Hypothalamus (tissue), 51 donors: ENCODE results near the gene LEFTY1.
A peak's percentile ranks its signal among the peaks of the same experiment; 100 is the strongest.

Source experiments
- DNase-seq, 51 donors: peaks; one replicate each; lab custom pipeline; 2025; lab: John Stamatoyannopoulos, UW

Gene LEFTY1

DNA sequence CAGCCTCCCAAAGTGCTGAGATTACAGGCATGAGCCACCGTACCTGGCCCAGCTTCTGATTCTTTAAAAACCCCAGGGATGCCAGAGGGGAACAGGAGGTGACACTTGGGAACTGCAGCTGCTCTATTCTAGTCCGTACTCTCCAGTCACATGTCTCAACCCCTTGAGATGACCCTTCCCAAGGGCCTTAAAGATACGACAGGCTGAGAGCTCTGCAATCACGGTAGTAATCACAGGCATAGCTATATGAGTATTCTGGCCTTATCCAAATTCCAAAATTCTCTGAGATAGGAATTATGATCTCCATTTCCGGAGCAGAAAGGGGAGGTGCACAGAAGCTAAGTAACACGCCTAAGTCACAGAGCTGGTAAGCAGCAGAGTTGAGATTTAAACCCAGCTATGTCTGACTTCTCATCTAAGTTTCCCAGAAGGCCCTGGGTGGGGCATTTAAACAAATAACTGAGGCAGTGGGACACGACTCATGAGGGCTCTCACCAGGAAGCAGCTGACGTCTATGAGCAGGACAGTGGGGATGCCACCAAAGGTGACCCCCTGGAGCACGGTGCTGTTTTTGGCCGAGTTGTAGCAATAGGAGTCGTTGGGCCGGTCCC lies 11.9 kb downstream of the LEFTY1 start:
- DNase-seq, result no peak

DNA sequence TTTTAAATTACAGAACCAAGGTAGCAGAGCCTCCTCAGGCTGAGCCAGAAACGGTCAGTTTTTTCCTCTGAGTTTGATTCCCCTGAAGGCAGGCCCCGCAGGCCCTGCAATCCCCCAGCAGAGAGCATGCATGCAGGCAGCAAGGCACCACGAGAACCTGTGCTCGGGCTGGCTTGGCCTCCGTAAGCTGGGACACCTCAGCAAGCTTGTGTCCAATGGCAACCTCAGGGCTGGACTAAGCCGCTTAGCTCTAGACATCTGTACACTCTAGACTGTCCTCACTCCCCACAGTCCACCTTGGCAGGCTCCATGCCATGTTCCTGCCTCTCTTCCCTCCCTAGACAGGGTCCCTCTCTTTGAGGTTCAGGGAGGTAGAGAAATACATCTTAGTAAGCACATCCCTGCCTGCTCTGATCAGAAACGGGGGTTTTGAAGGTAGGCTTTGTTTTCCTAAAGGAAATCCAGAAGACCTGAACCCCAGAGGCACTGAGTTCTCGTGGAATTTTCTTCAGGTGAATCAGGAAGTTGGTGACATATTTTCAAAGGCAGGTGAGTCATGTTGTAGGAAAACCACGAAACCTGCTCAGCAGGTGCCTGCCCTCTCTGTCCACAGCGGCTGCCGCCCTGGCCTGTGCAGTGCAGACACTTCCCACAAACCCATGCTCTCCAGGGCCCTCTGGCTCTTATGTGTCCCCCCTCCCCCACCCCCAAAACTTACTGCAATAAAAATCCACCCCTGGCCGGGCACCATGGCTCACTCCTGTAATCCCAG lies 13.7 kb downstream of the LEFTY1 start:
- no peak for DNase-seq

- DNase-seq, result no peak
These were observed 14.5 kb downstream of the LEFTY1 start for GRCh38 chr1:225874431-225874830.

GRCh38 chr1:225873281-225873850 lies 15.6 kb downstream of the LEFTY1 start:
- DNase-seq, result no peak

GRCh38 chr1:225872075-225872430 lies 16.9 kb downstream of the LEFTY1 start:
- no peak for DNase-seq

DNA sequence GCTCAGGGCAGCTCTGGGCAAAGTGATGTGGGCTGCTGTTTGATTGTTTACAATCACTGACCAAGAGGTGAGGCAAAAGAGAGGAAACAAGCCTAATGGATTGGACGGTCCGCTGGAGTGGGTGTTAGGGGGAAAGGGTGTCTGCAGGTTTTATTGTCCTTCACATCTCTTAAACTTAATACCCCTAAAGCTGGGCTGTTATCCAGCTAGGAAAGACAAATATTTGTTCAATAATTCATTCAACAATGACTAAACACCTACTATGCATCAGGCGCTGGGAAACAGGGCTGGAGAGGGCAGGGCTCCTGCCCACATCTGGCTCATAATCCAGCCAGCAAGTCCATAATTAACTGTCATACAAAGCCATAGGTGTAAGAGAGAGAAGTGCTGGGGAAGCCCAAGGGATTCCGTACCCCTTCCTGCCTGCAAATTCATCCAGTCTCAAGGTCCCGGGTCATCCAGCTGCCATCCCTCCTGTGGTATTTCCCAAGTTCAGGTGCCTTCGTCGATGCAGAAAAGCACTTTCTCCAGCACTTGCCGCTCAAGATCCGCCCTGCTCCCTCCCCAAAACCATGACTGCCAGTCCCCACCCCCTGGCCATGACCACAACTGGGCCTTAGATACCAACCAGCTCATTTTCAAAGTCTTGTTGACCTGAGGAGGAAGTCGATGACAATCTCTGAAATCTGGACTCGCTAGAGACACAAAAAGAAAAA lies 17.4 kb downstream of the LEFTY1 start:
- DNase-seq, result no peak

- peak in 20 of 51 donors; percentile 12 to 60 (median 43) for DNase-seq
These were observed 18.0 kb downstream of the LEFTY1 start for GRCh38 chr1:225870911-225871310.

- no peak for DNase-seq
These were observed 20.2 kb downstream of the LEFTY1 start for GRCh38 chr1:225868631-225869330.

GRCh38 chr1:225866981-225867380 lies 22.0 kb downstream of the LEFTY1 start:
- DNase-seq, result no peak

DNA sequence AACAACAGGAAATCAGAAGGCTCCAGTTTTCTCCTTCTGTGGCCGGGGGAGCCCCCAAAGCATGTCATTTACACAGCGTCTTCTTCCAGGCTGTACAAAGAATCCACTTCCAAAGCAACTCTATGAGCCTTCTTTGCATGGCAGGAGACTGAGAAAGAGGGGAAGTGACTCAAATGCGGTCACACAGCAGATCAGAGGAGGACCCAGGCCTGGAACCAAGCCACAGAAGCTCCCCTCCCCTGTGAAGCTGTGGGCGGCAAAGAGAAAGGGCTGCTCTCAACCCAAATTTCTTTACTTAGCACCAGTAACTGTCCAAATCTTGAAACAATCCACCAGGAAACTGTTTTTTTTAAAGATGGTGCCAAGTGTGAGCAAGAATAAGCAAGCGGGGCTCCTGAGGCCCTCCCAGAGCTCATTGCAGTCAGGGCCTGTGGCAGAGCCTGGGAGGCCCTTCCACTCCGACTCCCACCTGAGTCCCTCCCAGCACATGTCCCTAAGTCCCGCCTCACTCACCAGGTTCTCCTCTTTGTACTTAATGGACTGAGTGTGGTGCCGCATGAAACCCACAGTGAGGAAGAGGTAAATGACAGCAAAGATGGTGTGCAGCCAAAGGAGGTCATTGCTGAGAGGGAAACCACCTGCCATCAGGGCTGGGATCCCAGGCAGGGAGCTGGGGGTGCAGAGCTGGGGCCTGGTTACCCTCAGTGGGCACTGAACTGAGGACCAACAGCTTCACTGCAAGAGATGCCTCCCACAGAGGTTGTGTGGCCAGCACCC lies 22.7 kb downstream of the LEFTY1 start:
- DNase-seq, result peak in 1 of 51 donors; percentile 12

DNA sequence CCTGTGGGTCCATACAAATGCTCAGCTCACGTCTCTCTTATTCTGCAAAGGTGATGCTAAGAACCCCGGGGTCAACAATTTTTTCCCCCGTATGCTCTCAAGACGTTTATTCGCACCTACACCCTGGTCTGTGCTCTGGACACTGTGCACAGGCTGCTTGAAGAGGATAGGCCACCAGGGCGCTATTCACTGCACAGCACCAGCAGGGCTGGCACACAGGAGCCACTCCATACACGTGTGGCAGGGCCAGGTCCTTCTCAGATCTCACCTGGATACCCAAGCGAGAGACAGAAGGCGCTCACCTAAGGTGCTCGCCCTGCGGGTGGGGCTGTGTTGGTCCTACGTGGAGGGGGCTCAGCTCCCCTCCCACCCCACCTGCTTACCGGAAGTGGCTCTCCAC lies 23.4 kb downstream of the LEFTY1 start:
- DNase-seq, result no peak

DNA sequence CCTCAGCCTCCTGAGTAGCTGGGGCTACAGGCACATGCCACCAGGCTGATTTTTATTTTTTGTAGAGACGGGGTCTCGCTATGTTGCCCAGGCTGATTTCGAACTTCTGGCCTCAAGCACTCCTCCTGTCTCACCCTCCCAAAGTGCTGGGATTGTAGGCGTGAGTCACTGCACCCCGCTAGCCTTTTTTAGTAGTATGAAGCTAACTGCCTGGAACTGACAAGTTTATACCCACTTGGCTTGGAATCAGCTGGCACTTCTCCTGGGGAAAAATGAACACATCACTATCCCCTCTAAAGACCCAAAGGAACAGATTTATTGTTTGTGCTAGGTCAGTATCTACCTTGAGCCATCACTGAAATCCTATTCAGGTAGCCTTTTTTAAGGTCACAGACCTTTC lies 25.8 kb downstream of the LEFTY1 start:
- no peak for DNase-seq

- no peak for DNase-seq
These were observed 26.4 kb downstream of the LEFTY1 start for GRCh38 chr1:225862581-225862950.

DNA sequence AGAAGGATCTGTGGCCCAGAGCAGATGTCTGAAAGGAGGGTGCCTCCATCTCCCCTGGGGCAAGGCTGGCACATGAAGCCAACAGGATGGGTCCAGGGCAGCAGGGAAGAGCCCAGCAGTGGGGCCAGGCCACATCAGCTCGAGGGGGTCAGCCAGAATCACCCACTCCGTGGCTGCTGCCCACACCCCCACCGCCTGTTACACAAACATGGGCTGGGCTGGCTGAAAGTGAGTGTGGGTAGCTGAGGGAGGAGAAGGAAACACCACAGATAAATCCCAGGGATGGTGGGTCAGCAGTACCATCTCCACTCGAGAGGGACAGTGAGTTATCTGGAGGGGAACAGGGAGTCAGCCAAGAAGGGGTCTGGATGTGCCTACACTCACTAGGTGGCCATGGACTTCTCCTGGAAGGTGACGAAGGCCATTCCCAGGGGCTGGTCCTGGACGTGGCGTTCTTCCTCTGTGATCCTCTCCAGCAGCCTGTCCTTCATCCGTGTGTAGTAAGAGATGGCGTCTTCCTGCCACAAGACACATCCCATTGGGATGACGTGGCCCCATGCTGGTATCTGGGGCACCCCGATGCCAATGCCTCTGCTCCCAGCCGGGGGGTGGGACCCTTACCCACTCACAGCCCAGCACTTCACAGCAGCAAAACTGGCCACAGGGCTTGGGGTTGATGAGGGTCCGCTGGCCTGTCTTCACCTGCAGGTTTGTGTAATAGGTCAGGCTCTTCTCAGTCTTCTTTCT lies 26.9 kb downstream of the LEFTY1 start:
- DNase-seq, result no peak

DNA sequence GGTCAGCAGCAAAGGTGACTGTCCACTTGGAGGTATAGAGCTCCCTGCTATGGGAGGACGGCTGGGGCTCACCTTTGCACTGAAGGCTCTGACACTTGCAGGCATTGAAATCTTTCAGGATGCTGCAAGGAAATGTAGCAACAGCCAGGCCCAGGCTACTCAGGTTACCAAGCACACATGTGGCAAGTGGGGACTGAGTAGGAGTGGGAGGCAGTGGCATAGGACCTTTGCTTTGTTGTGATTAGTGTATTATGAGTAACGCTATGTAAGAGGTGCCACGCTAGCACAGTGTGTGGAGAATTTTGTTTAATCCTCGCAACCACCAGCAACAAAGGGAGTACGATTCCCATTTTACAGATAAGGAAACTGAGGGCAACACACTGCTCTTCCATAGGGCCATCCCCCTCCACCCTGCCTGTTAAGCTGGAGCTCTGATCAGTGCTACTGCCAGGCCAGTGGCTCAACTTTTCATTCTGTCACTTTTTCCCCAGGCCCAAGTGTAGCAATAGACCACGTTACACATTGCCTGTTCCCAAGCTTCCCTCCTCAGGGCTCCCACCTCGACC lies 28.0 kb downstream of the LEFTY1 start:
- DNase-seq, result no peak

- DNase-seq, result no peak
These were observed 28.8 kb downstream of the LEFTY1 start for GRCh38 chr1:225860107-225860506.

DNA sequence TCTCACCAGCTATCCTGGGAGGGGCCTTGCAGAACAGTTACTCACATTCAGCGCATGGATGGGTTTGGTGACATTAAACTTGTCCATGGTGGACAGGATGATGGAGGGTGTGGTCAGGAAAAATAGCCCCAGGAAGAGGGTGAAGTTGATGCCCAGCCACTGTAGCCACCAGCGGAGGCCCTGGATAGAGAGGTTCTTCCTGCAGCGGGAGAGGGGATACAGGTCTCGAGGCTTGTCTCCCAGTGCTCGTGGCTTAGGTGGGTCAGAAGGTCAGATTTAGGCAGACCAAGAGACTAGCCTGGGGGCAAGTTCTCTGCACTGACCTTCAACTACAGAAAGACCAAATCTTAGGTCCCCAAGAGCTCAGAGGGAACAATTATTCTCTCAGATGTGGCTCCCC lies 29.8 kb downstream of the LEFTY1 start:
- DNase-seq, result no peak

DNA sequence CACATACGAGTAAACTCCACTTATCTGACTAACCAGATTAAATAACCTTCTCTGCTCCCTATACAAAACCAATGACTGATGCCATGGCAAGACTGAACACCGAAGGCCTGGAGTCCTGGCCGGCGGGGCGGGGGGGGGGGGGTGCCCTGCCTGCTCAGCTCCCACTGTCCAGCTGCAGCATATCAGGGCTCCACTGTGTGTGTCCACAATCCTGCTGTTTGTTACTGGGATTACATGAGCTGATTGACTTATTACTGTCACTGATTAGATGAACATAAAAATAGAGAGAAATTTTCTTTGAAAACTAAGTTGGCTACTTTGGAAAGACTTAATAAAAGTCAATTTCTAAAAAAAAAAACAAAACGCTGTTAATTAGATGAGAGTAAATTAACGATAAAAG lies 31.7 kb downstream of the LEFTY1 start:
- DNase-seq, result peak in 13 of 51 donors; percentile 21 to 61 (median 42)
